Measurements from ENCODE around the gene MFN2. TPM values are rescaled to one million over a fixed set of nuclear protein-coding genes. Genes with fewer than 3 reads are reported as not detected.

The MFN2 gene
- total and polyA plus RNA-seq, 2 experiments from 2014 or later = 15.1 to 40.4 TPM

DNA sequence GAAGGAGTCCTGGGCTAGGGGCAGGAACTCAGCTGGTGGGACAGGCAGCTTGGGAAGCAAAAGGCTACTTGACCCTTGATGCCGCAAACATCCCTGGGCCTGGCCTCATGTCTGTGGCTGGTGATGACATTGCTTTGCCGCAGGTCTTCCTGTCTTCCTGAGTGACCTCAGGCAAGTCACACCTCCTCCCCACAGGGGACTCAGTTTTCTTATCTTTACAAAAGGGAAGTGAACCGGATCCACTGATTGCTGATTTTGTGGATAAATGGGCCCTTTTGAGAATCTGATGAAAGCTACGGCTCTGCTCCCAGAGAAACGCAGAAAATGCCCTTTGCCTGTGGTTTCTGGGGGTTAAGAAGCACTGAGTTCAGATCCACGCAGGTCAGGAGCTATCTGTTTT lies 25.0 kb upstream of the MFN2 start:
- peak overlapping the region; percentile 59; the same call in 1 of the 2 replicates for H3K27ac ChIP-seq (ENCODE audit: low read depth)
- no peak overlapping the region for H3K4me3 Mint-ChIP-seq
- peaks cover 16% of the 10 kb centered on the region for H3K36me3 Mint-ChIP-seq (ENCODE audit: low read depth)
- H3K79me2 ChIP-seq (replicated peaks; ENCODE audit: insufficient read depth) = no peaks in the 10 kb centered on the region
- no peak for TF ChIP-seq ZNF114 (CRISPR knock-in tag; IDR thresholded peaks at IDR 0.05)
- TF ChIP-seq, protein P1, sequence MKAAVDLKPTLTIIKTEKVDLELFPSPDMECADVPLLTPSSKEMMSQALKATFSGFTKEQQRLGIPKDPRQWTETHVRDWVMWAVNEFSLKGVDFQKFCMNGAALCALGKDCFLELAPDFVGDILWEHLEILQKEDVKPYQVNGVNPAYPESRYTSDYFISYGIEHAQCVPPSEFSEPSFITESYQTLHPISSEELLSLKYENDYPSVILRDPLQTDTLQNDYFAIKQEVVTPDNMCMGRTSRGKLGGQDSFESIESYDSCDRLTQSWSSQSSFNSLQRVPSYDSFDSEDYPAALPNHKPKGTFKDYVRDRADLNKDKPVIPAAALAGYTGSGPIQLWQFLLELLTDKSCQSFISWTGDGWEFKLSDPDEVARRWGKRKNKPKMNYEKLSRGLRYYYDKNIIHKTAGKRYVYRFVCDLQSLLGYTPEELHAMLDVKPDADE (IDR thresholded peaks at IDR 0.05) = no peak
- TF ChIP-seq, protein P2, sequence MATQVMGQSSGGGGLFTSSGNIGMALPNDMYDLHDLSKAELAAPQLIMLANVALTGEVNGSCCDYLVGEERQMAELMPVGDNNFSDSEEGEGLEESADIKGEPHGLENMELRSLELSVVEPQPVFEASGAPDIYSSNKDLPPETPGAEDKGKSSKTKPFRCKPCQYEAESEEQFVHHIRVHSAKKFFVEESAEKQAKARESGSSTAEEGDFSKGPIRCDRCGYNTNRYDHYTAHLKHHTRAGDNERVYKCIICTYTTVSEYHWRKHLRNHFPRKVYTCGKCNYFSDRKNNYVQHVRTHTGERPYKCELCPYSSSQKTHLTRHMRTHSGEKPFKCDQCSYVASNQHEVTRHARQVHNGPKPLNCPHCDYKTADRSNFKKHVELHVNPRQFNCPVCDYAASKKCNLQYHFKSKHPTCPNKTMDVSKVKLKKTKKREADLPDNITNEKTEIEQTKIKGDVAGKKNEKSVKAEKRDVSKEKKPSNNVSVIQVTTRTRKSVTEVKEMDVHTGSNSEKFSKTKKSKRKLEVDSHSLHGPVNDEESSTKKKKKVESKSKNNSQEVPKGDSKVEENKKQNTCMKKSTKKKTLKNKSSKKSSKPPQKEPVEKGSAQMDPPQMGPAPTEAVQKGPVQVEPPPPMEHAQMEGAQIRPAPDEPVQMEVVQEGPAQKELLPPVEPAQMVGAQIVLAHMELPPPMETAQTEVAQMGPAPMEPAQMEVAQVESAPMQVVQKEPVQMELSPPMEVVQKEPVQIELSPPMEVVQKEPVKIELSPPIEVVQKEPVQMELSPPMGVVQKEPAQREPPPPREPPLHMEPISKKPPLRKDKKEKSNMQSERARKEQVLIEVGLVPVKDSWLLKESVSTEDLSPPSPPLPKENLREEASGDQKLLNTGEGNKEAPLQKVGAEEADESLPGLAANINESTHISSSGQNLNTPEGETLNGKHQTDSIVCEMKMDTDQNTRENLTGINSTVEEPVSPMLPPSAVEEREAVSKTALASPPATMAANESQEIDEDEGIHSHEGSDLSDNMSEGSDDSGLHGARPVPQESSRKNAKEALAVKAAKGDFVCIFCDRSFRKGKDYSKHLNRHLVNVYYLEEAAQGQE (IDR thresholded peaks at IDR 0.05; ENCODE audit: unreplicated experiment) = no peak
- TF ChIP-seq, protein P3, sequence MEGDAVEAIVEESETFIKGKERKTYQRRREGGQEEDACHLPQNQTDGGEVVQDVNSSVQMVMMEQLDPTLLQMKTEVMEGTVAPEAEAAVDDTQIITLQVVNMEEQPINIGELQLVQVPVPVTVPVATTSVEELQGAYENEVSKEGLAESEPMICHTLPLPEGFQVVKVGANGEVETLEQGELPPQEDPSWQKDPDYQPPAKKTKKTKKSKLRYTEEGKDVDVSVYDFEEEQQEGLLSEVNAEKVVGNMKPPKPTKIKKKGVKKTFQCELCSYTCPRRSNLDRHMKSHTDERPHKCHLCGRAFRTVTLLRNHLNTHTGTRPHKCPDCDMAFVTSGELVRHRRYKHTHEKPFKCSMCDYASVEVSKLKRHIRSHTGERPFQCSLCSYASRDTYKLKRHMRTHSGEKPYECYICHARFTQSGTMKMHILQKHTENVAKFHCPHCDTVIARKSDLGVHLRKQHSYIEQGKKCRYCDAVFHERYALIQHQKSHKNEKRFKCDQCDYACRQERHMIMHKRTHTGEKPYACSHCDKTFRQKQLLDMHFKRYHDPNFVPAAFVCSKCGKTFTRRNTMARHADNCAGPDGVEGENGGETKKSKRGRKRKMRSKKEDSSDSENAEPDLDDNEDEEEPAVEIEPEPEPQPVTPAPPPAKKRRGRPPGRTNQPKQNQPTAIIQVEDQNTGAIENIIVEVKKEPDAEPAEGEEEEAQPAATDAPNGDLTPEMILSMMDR (conservative IDR thresholded peaks at IDR 0.05; ENCODE audit: low read depth in 2 of 2) = no peak
- TF ChIP-seq ZNF331 (CRISPR knock-in tag; IDR thresholded peaks at IDR 0.05; ENCODE audit: low read depth) = no peak
- TF ChIP-seq STAT1 (IDR thresholded peaks at IDR 0.05; ENCODE audit: unreplicated experiment) = no peak
- no peak for TF ChIP-seq POLR2AphosphoS5 (IDR thresholded peaks at IDR 0.05; ENCODE audit: low read depth)
- no peak for TF ChIP-seq NANOG (IDR thresholded peaks at IDR 0.05; ENCODE audit: borderline replicate concordance)
- TF ChIP-seq JUNB (IDR thresholded peaks at IDR 0.05; ENCODE audit: unreplicated experiment) = no peak
- TF ChIP-seq EZH2 (IDR thresholded peaks at IDR 0.05; ENCODE audit: low read depth, unreplicated experiment) = no peak
- TF ChIP-seq EZH2phosphoT487 (IDR thresholded peaks at IDR 0.05; ENCODE audit: unreplicated experiment) = no peak
- no peak for TF ChIP-seq CREB1 (CRISPR knock-in tag; IDR thresholded peaks at IDR 0.05; ENCODE audit: low read depth)
- TF ChIP-seq, protein P4, sequence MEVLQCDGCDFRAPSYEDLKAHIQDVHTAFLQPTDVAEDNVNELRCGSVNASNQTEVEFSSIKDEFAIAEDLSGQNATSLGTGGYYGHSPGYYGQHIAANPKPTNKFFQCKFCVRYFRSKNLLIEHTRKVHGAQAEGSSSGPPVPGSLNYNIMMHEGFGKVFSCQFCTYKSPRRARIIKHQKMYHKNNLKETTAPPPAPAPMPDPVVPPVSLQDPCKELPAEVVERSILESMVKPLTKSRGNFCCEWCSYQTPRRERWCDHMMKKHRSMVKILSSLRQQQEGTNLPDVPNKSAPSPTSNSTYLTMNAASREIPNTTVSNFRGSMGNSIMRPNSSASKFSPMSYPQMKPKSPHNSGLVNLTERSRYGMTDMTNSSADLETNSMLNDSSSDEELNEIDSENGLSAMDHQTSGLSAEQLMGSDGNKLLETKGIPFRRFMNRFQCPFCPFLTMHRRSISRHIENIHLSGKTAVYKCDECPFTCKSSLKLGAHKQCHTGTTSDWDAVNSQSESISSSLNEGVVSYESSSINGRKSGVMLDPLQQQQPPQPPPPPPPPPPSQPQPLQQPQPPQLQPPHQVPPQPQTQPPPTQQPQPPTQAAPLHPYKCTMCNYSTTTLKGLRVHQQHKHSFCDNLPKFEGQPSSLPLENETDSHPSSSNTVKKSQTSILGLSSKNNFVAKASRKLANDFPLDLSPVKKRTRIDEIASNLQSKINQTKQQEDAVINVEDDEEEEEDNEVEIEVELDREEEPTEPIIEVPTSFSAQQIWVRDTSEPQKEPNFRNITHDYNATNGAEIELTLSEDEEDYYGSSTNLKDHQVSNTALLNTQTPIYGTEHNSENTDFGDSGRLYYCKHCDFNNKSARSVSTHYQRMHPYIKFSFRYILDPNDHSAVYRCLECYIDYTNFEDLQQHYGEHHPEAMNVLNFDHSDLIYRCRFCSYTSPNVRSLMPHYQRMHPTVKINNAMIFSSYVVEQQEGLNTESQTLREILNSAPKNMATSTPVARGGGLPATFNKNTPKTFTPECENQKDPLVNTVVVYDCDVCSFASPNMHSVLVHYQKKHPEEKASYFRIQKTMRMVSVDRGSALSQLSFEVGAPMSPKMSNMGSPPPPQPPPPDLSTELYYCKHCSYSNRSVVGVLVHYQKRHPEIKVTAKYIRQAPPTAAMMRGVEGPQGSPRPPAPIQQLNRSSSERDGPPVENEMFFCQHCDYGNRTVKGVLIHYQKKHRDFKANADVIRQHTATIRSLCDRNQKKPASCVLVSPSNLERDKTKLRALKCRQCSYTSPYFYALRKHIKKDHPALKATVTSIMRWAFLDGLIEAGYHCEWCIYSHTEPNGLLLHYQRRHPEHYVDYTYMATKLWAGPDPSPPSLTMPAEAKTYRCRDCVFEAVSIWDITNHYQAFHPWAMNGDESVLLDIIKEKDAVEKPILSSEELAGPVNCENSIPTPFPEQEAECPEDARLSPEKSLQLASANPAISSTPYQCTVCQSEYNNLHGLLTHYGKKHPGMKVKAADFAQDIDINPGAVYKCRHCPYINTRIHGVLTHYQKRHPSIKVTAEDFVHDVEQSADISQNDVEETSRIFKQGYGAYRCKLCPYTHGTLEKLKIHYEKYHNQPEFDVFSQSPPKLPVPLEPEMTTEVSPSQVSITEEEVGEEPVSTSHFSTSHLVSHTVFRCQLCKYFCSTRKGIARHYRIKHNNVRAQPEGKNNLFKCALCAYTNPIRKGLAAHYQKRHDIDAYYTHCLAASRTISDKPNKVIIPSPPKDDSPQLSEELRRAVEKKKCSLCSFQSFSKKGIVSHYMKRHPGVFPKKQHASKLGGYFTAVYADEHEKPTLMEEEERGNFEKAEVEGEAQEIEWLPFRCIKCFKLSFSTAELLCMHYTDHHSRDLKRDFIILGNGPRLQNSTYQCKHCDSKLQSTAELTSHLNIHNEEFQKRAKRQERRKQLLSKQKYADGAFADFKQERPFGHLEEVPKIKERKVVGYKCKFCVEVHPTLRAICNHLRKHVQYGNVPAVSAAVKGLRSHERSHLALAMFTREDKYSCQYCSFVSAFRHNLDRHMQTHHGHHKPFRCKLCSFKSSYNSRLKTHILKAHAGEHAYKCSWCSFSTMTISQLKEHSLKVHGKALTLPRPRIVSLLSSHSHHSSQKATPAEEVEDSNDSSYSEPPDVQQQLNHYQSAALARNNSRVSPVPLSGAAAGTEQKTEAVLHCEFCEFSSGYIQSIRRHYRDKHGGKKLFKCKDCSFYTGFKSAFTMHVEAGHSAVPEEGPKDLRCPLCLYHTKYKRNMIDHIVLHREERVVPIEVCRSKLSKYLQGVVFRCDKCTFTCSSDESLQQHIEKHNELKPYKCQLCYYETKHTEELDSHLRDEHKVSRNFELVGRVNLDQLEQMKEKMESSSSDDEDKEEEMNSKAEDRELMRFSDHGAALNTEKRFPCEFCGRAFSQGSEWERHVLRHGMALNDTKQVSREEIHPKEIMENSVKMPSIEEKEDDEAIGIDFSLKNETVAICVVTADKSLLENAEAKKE (CRISPR knock-in tag; IDR thresholded peaks at IDR 0.05) = no peak
- no peaks in the 10 kb centered on the region for H3K9me3 Mint-ChIP-seq
- no peak for DNase-seq (ENCODE audit: low spot score)
- H3K27ac Mint-ChIP-seq = no peak overlapping the region
- no peak overlapping the region for H2AFZ ChIP-seq
- ATAC-seq = no peak
- no peaks in the 10 kb centered on the region for H3K9me2 ChIP-seq (ENCODE audit: insufficient read depth)
- no peaks in the 10 kb centered on the region for H3K27me3 ChIP-seq (ENCODE audit: insufficient read depth)
- H3K4me3 ChIP-seq = no peak overlapping the region
- peaks cover 8% of the 10 kb centered on the region; the same call in 1 of the 2 replicates for H3K36me3 ChIP-seq (ENCODE audit: insufficient read depth)
- no peaks in the 10 kb centered on the region for H3K4me1 ChIP-seq (ENCODE audit: insufficient read depth)
- no peaks in the 10 kb centered on the region for H3F3A ChIP-seq (replicated peaks; ENCODE audit: low read depth)
- no peaks in the 10 kb centered on the region for H4K20me1 ChIP-seq (replicated peaks; ENCODE audit: insufficient read depth)
- no peaks in the 10 kb centered on the region for H3K4me1 Mint-ChIP-seq
- H3K4me2 ChIP-seq = no peak overlapping the region
- H3K27me3 Mint-ChIP-seq (ENCODE audit: insufficient read depth, low read depth, poor library complexity) = peaks cover 1% of the 10 kb centered on the region
